DOHH2 (cell line): ENCODE results near the gene OXCT2.
"Not testable (repeated sequence)": the region's sequence is repeated elsewhere in the genome, so short reads cannot be mapped to it uniquely, and the experiment has no call there.

Source experiments
- H3F3A ChIP-seq: fragments of 200-600 bp; sonication (generic), shearing (Covaris generic); 2 replicates; pipeline ENCODE4 v1.6.0; 2016; ENCODE audit warnings: antibody characterized with exemption, mild to moderate bottlenecking; ENCODE audit not compliant: control insufficient read depth, insufficient read depth
- H3K27ac ChIP-seq: fragments of 200-600 bp; sonication (generic); 2 replicates; pipeline ENCODE4 v1.5.1; 2014; ENCODE audit warnings: low read depth, mild to moderate bottlenecking, low read length, moderate library complexity
- H3K27me3 ChIP-seq: fragments of 200-600 bp; sonication (generic); 2 replicates; pipeline ENCODE4 v1.6.1; 2014; ENCODE audit warnings: mild to moderate bottlenecking, low read length, mixed read lengths; ENCODE audit not compliant: control insufficient read depth
- H3K36me3 ChIP-seq: fragments of 200-600 bp; sonication (generic); 2 replicates; pipeline ENCODE4 v1.6.1; 2014; ENCODE audit warnings: mild to moderate bottlenecking, low read length, moderate library complexity, mixed read lengths; ENCODE audit not compliant: control insufficient read depth
- H3K4me1 ChIP-seq: fragments of 200-600 bp; sonication (generic); 2 replicates; pipeline ENCODE4 v1.6.1; 2014; ENCODE audit warnings: mild to moderate bottlenecking, low read length, mixed read lengths; ENCODE audit not compliant: control insufficient read depth
- H3K4me2 ChIP-seq: fragments of 200-600 bp; sonication (generic); 2 replicates; pipeline ENCODE4 v1.6.0; 2014; ENCODE audit warnings: mild to moderate bottlenecking, low read length, moderate library complexity
- H3K4me3 ChIP-seq: fragments of 200-600 bp; sonication (generic); 2 replicates; pipeline ENCODE4 v1.5.1; 2014; ENCODE audit warnings: mild to moderate bottlenecking, low read length, mixed read lengths
- H3K79me2 ChIP-seq: fragments of 200-600 bp; sonication (generic); 2 replicates; pipeline ENCODE4 v1.6.1; 2014; ENCODE audit warnings: mild to moderate bottlenecking, low read length, mixed read lengths; ENCODE audit not compliant: control insufficient read depth
- H3K9me2 ChIP-seq: fragments of 200-600 bp; sonication (generic); replicated peaks from 2 replicates; pipeline ENCODE4 v1.6.1; 2014; ENCODE audit warnings: mild to moderate bottlenecking, low read length, mixed read lengths; ENCODE audit not compliant: control insufficient read depth
- H3K9me3 ChIP-seq: fragments of 200-600 bp; sonication (generic); 2 replicates; pipeline ENCODE4 v1.6.1; 2014; ENCODE audit warnings: antibody characterized with exemption, low read length, mixed read lengths; ENCODE audit not compliant: control insufficient read depth, insufficient read depth
- H4K20me1 ChIP-seq: fragments of 200-600 bp; sonication (generic); 2 replicates; pipeline ENCODE4 v1.6.0; 2014; ENCODE audit warnings: low read depth, mild to moderate bottlenecking, antibody characterized with exemption, low read length, moderate library complexity; ENCODE audit not compliant: control insufficient read depth, insufficient read depth
- EZH2phosphoT487 ChIP-seq: fragments of 200-600 bp; sonication (generic); IDR thresholded peaks from 2 replicates; pipeline ENCODE4 v1.6.1; 2017; ENCODE audit warnings: borderline replicate concordance, mild to moderate bottlenecking, antibody characterized with exemption, low read length, moderate library complexity, mixed read lengths
- TF ChIP-seq, protein P1 (sequence below): fragments of 200-600 bp; sonication (generic); IDR thresholded peaks from one replicate; pipeline ENCODE4 v1.5.1; 2014; ENCODE audit warnings: antibody characterized with exemption, mild to moderate bottlenecking, low read depth, low read length; ENCODE audit not compliant: poor library complexity, severe bottlenecking

Gene OXCT2

DNA sequence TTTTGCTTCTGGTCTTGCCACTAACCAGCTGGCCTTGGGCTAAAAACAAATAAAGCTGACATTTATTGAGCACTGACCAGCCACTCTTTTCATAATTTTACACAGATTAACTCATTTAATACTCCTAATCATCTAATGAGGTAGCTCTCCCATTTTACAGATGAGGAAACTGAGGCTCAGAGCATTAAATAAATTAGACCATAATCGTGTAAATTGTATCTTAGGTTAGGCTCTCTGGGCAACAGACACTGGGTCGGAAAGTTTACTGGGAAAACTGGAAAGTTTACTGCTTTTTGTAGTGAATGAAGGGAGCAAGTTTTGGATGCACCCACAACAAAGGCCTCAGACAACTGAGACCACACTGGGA lies 10.2 kb upstream of the OXCT2 start:
- Histone ChIP-seq H3K9me2 (no peaks in the 10 kb centered on the region), H4K20me1 (no peaks in the 10 kb centered on the region), H3K79me2 (no peaks in the 10 kb centered on the region), H3K4me3 (no peak overlapping the region), H3K4me2 (no peak overlapping the region), H3K36me3 (no peaks in the 10 kb centered on the region), H3K9me3 (no peaks in the 10 kb centered on the region), H3F3A (peaks cover 5% of the 10 kb centered on the region; the same call in 1 of the 2 replicates), H3K27ac (no peak overlapping the region), H3K4me1 (peaks cover 2% of the 10 kb centered on the region), H3K27me3 (no peaks in the 10 kb centered on the region)
- TF ChIP-seq, protein P1, sequence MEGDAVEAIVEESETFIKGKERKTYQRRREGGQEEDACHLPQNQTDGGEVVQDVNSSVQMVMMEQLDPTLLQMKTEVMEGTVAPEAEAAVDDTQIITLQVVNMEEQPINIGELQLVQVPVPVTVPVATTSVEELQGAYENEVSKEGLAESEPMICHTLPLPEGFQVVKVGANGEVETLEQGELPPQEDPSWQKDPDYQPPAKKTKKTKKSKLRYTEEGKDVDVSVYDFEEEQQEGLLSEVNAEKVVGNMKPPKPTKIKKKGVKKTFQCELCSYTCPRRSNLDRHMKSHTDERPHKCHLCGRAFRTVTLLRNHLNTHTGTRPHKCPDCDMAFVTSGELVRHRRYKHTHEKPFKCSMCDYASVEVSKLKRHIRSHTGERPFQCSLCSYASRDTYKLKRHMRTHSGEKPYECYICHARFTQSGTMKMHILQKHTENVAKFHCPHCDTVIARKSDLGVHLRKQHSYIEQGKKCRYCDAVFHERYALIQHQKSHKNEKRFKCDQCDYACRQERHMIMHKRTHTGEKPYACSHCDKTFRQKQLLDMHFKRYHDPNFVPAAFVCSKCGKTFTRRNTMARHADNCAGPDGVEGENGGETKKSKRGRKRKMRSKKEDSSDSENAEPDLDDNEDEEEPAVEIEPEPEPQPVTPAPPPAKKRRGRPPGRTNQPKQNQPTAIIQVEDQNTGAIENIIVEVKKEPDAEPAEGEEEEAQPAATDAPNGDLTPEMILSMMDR, result no peak
- no peak for TF ChIP-seq EZH2phosphoT487

DNA sequence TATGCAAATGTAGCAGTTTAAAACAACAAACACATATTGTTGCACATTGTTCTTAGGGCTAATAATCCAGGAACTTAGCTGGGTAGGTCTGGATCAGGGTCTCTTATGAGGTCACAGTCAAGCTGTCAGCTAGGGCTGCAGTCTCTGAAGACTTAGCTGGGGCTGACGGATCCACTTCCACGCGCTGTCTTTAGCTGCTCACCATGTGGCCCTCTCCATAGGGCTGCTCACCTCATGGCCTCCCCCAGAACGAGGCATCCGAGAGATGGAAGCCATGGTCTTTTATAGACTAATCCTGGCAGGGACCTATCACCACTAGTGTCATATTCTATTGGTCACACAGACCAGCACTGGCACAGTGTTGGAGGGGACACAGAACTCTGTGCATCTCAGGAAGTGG lies 8.7 kb upstream of the OXCT2 start:
- no peak overlapping the region for H3K4me3 ChIP-seq
- TF ChIP-seq EZH2phosphoT487, result no peak
- TF ChIP-seq, protein P1, result no peak
- no peaks in the 10 kb centered on the region for H3K79me2 ChIP-seq
- H4K20me1 ChIP-seq, result no peaks in the 10 kb centered on the region
- H3K27ac ChIP-seq, result no peak overlapping the region
- H3K36me3 ChIP-seq, result no peaks in the 10 kb centered on the region
- H3F3A ChIP-seq, result peaks cover 8% of the 10 kb centered on the region; the same call in 1 of the 2 replicates
- no peaks in the 10 kb centered on the region for H3K9me3 ChIP-seq
- H3K4me1 ChIP-seq, result peaks cover 15% of the 10 kb centered on the region
- no peaks in the 10 kb centered on the region for H3K27me3 ChIP-seq
- no peaks in the 10 kb centered on the region for H3K9me2 ChIP-seq
- no peak overlapping the region for H3K4me2 ChIP-seq

DNA sequence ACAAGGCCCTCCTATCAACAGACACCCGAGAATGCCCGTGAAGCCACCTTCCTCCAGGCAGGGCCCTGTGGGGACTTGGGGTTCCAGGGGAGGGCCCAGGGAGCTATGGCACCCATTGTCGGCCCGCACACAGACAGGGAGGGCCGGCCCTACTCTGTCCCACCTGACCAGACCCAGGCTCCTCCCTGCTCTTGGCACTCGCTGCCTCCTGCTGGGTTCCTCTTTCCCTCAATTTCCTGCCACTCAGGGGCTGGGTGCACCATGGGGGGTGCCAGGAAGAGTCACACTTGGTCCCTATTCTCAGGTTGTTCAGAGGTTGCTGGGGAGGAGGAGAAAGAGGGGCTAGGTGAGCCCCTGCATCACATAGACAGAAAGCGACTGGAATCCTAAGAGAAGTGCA lies 8.0 kb upstream of the OXCT2 start:
- TF ChIP-seq EZH2phosphoT487, result no peak
- TF ChIP-seq, protein P1, result no peak
- no peaks in the 10 kb centered on the region for H3K9me2 ChIP-seq
- no peaks in the 10 kb centered on the region for H3K27me3 ChIP-seq
- H3K4me3 ChIP-seq, result no peak overlapping the region
- no peak overlapping the region for H3K4me2 ChIP-seq
- H3K36me3 ChIP-seq, result no peaks in the 10 kb centered on the region
- H3F3A ChIP-seq, result peaks cover 8% of the 10 kb centered on the region; the same call in 1 of the 2 replicates
- no peaks in the 10 kb centered on the region for H3K79me2 ChIP-seq
- H4K20me1 ChIP-seq, result no peaks in the 10 kb centered on the region
- H3K27ac ChIP-seq, result no peak overlapping the region
- H3K4me1 ChIP-seq, result peaks cover 15% of the 10 kb centered on the region
- no peaks in the 10 kb centered on the region for H3K9me3 ChIP-seq

DNA sequence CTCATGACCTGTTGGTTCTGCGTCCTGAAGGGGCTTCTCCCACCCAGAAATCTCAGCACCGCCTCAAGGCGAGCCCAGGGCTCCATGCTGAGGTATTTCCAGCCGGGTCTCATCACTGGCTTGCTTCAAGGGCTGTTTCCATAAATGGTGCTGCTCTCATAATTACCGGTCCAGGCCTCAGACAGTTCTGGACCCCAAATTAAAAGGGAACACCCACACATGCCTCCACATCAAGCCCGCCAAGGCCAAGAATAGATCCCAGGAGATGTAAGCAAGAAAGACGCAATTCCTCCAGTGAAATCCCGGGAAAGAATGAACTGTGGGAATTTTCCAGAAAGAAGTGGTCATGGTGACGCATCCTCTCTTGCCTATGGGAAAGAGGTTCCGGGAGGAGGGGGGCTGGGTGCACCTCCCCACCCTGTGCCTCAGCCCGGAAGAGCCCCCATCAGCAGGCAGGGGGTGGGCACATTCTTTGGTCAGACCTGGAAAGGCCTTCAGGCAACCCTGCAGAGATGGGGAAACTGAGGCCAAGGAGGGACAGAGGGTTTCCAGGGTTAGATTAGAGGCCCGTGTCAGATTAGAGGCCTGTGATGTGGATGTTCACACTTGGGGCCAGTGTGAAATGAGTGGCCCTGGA lies 7.4 kb upstream of the OXCT2 start:
- not testable (repeated sequence) for H3K36me3 ChIP-seq, H3K79me2 ChIP-seq, H3K9me3 ChIP-seq, H3K4me2 ChIP-seq, H3K4me3 ChIP-seq, H3F3A ChIP-seq, H3K9me2 ChIP-seq, H3K27ac ChIP-seq, H3K27me3 ChIP-seq, H4K20me1 ChIP-seq
- peaks cover 15% of the 10 kb centered on the region for H3K4me1 ChIP-seq

DNA sequence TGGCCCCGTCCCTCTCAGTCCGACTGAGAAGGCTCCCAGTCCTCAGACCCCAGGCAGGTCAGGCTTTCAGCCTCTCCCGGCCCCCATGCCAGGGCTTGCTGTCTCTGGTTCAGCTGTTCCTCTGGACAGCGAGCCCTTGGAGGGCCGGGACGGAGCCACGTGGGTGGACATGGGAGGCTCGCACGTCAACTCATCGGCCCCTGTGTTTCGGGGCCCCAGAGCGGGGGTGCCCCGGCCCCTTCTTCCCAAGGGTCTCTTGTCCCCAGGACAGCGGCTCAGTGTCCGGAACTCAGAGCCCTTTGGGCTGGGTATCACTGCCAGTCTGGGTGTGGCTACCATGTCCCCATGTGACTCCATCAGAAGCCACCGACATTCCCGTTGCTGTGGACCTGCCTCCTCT lies 6.7 kb upstream of the OXCT2 start:
- H3K79me2 ChIP-seq, H3K4me2 ChIP-seq: not testable (repeated sequence)

More for the DNA sequence above, 6.7 kb upstream of the OXCT2 start:
- H3K4me1 ChIP-seq, result peaks cover 15% of the 10 kb centered on the region
- not testable (repeated sequence) for H3K9me3 ChIP-seq, H3K36me3 ChIP-seq, H3F3A ChIP-seq, H3K27me3 ChIP-seq, H3K27ac ChIP-seq, H4K20me1 ChIP-seq, H3K4me3 ChIP-seq, H3K9me2 ChIP-seq
